HG03558 (cell line): ENCODE measurements around the gene DTNB.
A peak's percentile ranks its signal among the peaks of the same experiment; 100 is the strongest.

ENCODE experiments used
- ATAC-seq: cut with Tn5 transposase; IDR thresholded peaks from one replicate; pipeline ENCODE4 v1.9.1; 2021; ENCODE audit warnings: moderate number of reproducible peaks; ENCODE audit not compliant: unreplicated experiment; ENCODE audit errors: extremely low read depth

Gene DTNB

DNA sequence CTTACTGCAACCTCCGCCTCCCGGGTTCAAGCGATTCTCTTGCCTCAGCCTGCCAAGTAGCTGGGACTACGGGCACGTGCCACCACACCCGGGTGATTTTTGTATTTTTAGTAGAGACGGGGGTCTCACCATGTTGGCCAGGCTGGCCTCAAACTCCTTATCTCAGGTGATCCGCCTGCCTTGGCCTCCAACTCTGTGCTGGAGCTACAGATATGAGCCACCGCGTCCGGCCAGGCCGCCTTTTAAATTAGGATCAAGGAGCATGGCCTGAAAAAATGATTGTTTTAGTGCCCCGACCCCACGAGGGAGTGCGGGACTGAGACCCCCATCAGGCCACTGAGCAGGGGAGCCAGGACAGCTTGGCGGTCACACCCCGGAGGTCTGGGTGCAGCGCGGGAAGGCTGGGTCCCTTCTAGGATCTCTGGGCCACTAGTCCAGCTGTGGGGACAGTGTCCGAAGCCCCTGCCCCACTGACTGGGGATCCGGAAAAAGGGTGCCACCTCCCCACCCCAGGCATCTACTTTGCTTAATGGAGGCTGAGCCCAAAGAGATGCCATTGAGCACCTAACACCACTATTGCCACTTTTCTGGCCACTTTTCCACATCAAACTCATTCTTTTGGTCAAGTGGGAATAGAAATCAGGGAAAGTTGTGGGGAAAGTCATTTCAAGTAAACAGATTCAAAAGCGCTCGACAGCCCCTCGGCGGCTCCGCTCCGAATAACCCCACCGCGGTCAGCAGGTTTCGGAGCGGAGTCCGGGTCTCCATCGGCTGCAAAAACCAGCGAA lies 311.9 kb downstream of the DTNB start:
- no peak for ATAC-seq

DNA sequence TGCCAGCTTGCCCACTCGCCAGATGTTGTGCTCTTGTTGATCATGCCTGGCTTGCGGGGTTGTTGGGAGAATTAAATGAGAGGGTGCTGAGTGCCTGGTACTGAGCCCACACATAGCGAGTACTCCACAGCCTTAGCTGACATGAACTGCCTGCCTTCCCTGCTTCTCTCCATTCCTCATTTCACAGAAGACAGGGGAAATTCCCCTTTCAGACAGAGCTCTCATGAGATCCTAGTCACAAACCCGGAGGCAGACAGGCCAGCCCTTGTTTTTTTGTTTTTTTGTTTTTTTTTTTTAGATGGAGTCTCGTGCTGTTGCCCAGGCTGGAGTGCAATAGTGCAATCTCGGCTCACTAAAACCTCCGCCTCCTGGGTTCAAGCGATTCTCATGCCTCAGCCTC lies 314.5 kb downstream of the DTNB start:
- ATAC-seq = no peak

DNA sequence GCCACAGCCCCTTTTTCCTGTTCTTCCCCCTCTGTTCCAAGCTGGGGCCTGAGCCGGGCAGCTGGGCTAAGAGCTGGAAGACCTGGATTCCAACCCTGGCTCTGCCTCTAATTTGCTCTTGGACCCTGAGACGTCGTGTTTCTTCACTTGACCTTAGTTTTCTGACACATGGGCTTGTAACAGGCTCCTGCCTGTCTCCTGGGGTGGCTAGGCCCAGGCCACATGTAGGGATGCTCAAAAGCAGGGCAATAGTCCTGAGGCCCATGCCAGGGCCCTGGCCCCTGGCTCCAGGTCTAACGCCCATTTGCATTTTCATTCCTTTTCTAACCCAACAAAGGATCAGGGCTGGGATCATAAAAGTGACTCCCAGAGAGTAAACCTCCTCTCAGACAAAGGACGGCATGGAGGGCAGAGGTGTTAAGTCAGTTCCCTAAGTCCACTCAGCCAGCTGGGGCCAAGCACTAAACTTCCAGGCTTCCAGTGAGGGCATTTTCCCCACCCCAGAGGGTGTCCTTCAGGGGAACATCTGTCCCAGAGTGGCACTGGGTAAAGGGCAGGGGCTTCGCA lies 315.0 kb downstream of the DTNB start:
- ATAC-seq = no peak

DNA sequence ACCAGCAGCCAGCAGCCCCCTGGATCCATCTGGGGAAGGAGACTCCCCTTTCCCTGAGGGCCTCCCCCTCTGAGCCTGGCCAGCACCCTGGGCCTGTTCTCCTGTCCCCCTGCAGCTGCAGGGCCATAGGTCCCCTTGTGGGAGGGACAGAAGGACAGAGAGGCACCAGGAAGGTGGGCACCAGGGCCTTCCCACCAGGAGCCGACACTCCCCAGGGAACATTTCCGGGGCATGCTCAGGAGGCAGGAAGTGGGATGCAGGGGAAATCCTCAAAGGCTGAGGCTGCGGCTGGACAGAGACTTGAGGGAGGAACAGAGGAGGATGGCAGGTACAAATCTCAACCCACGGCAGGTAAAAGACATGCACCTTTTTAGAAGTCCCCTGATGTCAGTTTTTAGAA lies 317.3 kb downstream of the DTNB start:
- no peak for ATAC-seq

DNA sequence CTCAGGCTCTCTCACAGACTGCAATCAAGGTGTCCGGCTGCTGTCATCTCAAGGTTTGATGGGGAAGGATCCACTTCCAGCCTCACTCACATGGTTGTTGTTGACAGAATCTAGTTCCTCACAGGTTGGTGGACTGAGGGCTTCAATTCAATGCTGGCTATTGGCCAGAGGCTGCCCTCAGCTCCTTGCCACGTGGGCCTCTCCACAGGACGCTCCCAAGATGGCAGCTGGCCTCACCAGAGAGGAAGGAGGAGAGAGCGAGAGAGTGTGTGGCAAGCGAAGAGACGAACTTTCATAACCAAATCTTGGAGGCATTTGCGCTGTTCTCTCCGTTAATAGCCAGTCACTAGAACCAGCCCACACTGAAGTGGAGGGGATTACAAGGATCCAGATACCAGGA lies 318.1 kb downstream of the DTNB start:
- ATAC-seq = no peak

DNA sequence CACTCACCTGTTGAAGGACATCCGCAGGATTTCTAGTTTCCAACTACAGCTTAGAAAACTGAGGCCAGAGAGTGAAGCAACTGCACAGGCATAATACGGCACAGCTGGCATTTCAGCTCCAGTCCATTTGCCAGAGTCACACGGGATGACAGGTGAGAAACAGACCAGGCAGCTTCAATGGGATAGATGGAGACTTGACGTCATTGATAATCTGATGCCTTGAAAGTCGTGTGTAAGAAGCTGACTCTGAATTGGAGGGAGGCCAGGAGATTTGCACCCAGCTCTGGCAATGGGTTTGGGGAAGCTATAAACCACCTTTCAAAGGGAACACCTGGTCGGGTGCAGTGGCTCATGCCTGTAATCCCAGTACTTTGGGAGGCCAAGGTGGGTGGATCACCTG lies 319.3 kb downstream of the DTNB start:
- ATAC-seq = no peak

DNA sequence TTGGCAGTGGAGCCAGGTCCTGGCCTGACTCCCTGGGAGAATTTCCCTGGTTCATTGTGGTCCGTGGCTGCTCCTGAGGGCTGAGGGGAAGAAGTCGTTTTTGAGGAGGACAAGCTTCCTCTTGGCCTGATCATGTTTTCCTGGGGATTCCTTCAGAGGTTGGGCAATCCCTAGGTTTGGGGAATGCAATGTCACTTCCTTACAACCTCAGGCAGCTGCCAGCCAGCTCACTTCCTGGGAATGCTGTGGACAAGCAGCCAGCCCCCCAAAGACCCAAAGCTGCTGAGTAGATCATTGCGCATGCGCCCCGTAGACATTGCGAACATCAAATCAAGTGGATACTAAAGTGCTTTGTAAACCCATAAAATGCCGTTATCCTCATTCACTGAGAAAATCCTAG lies 324.0 kb downstream of the DTNB start:
- no peak for ATAC-seq

DNA sequence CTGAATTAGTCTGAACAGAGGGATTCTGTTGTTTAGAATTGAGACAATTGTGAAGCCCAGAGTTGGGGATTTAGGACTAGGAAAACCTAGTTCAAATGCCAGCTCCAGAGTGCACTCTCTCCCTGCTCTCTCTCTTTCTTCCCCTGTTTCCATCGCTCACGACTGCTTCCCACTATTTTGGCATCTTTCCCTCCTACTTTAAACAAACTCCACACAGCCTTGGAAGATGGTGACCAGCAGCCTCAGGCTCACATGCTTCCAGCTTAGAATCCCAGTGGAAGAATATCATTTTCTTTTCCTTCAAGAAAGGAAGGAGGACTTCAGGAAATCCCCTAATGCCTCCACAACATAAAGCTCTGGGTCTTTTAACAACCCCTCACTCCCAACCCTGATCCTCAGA lies 325.5 kb downstream of the DTNB start:
- ATAC-seq = no peak

DNA sequence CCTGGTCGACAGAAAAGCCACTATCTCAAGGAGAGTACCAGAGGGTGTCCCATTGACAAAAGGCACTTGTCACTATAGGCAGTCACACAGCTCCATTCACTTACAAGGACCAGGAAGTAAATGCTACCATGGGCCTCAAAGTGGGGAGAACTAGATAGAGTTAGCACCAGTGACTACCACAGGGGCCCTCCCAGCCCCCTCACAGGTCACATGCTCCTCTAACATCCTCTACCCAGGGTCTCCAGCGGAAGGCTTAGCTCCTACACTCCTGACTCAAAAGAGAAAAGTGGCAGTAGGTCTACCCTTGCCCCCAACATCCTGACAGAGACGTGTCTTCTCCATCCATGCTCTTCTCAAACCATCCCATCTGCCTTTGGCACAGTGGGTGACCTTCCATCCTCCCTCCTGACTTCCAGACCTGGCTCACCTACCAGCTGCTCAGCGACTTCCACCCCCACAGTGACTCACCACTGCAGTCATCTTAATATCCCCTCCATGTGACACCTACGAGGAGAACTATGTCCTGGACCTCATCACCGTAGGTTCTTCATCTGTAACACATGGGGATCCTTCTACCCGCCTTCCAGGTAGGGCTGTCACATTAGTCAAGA lies 326.1 kb downstream of the DTNB start:
- ATAC-seq = no peak

DNA sequence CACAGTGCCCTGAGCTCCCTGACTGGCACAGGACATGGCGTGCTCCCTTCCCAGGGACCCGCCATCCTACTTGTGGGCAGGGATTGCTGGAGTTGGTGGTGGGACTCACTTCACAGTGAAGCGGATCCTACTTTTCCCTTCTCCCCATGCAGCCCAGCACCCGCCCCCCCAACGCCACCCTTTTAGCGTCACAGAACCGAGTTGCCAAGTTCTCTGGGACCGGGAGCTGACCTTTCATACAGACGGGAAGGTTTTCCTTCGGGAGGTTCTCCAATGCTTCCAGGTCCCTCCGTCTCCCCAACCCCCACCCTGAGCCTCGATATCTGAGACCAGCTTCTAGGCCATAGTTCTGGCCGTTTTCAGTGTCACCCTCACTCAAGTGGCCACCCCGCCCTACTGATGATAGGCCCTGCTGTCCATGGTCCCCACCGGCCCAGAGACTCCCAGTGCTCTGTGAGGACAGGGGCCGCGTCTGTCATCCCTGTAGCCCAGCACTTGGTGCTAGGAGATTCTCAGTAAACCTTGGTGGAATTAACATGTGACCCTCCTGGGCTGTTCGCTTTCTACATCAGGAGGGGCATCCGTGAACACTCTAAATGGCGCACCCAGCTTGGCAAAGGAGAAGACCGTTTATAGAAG lies 330.1 kb downstream of the DTNB start:
- no peak for ATAC-seq

DNA sequence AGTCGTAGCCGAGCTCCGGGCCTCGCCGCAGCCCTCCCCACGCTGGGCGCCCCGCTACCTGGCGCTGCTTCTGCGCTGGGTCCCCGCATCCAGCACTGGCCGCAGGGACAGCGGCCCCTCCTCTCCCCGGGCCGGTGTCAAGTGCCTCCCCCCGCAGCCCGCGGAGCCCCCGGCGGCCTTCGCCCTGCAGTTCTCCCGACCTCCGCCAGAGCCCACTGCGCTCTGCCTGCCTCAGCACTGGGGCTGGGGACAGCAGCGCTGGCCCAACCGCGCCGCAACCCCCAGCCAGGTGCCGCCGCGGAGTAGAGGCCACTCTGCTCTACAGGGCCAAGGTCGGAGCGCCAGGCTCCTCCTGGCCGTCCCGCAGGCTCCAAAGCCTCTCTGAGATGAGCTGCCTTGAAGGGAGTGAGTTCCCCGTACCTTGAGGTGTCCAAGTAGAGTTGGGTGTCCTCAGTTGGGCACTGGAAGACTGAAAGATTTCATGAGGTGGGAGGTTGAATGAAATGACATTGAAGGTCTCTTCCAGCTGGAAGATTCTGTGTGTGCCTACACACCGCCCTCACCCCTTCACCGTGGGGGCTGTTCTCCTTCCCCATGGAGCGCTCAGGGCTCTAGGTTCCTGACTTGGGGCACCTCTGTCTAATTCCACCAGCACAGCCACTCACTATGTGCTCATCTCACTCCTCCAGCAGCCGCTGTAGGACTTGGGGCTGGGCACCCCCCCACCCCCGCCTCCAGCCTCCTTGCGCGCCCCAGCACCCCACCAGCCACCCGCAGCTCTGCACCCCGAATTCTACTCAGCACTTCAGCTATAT lies 330.8 kb downstream of the DTNB start:
- ATAC-seq = peak; percentile 56

DNA sequence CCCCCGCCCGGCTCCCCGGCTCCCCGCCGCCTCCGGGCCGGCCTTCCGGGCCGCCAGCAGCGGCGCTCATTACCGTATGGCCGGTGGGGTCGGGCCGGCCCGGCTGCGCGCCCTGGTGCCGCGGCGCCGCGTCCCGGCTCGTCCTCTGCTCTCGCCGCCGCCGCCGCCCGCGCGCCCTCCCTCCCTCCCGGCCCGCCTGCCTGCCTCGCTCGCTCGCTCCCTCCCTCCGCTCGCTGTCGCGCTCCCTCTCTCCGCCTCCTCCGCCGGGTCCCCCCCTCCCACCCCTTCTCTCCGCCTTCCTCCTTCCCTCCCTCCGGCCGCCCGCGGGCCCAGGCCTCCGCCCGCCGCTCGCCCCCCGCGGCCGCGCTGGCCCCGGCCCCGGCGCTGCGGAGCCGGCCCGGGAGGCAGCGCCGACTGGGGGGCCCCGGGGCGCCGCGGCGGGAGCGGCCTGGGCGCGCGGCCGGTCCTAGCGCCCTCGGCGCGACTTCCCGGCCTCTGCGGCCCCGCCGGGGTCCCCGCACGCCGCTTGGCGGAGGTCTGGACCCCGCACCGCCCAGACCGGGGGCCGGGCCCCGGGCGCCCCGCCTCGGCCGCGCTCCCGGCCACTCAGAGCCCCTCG lies 331.5 kb downstream of the DTNB start, which contains the start of gene DNMT3A:
Gene DNMT3A, minus strand, starts transcription at position 173 of the 619 bp plus-strand sequence. CDS start 27,941 bp downstream, outside the sequence.
- peak; percentile 11 for ATAC-seq

DNA sequence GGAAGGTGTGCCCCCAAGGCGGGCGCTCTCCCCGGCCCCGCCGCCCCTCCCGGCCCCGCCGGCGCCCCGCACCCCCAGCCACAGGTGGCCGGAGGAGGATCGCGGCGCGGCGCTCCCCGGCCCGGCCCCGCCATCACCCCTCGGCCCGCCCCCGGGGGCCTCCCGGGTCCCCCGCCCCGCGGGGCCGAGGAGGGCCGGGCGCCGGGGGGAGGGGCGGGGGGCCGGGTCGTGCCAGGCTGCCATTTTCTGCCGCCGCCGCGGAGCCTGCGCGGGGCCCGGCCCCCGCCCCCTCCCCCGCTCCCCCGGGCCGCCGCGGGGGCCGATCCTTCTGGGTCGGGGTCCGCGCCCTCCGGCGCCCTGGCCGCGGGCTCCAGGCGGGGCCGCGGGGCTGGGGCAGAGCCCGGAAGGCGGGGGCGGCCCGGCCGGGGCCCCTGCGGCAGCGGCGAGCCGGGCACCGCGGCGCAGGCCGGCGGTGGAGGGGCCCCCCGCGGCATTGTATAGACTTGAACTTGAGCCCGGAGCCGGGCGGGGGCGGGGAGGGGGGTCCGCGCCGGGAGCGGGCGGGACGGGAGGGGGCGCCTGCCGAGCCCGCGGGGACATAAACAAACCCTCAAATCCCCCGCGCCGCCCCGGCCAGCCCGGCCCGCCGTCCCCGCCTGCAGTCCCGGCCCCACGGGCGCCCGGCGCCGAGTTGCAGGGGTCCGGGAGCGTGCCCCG lies 332.2 kb downstream of the DTNB start:
- ATAC-seq = no peak

DNA sequence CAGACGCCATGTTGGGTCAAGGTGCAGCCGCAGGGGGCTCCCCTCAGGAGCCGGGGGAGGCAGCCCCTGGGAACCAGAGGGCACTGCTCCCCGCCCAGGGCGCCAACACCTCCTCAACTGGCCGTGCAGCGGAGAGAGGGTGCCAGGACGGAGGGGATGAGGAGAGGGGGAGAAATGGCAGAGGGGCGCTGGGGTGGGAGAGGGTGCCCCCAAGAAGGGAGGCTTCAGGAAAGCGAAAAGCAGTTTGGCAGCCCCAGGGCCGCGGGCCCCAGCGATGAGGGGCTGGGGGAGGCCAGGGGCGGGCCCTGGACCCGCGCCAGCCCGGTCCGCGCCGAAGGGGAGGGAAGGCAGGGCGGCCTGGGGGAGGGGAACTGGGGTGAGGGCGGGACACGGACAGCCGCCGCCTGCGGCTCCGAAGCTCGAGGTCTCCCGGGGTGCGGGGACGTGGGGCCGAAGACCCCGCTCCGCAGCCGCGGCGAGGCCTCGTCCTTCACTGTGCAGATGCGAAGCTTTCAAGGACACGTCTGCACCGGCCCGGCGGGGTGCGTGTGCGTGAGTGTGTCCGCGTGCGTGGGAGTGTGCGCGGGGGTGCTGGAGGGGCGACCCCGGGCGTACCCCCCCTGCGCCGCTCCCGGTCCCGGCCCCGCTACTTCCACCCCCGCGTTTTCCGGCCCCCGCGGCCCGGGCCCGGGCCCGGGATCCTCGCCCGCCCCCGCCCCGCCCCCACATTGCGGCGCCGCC lies 333.0 kb downstream of the DTNB start:
- no peak for ATAC-seq

DNA sequence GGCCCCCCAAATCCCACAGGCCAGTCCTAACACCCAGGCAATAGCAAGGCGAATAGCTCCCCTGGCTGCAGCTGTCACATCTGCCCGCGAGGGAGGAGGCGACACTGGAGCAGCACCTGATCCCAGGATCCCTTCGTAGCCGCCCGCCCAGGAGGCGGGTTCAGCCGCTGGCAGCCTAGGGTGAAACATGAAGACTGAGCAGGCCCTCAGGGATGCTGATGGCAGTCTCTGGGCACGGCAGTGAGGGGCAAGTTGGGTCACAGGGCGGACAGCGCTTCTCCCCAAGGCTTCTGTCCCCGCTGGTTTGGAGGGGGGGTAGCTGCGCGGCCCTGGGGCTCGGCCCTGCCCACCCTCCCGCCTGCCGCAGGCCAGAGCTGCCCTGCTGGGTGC lies 333.6 kb downstream of the DTNB start:
- ATAC-seq = no peak

DNA sequence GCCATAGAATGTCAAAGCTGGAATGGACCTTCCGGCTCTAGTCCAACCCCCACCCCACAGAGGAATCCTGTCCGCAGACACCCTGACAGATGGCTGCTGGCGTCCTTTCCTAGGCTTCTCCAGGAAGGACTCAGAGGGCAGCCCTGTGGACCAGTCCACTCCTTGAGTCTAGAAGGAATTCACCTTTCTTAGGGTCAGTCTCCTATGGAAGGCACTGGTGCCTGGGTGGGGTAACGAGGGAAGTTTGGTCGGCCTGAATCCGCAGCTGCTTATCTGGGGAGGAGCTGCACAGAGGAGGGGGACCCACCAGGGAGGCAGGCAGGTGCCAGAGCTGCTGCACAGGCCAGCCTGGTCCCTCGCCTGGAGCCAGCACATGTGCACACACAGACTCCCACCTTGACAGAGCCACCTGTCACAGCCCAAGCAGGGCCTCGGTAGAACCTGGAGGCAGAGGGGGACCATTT lies 334.1 kb downstream of the DTNB start:
- no peak for ATAC-seq

DNA sequence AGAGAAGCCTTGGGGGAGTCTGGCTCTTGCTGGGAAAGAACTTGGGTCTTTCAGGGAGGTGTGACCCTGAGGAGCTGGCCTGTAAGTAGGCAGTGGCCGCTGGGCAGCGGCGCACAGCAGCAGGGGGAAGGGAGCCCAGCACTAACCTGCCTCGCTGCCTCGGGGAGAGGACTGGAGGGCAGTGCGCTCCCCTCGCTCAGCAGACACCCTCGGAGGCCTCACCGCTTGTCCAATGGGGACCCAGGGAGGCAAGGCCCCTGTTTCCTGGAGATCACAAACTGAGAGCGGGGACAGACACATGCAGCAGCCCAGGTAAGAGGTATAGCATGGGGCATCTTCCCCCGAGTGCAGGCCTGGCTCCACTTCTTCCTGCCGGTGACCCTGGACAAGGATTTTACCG lies 335.0 kb downstream of the DTNB start:
- ATAC-seq = no peak

DNA sequence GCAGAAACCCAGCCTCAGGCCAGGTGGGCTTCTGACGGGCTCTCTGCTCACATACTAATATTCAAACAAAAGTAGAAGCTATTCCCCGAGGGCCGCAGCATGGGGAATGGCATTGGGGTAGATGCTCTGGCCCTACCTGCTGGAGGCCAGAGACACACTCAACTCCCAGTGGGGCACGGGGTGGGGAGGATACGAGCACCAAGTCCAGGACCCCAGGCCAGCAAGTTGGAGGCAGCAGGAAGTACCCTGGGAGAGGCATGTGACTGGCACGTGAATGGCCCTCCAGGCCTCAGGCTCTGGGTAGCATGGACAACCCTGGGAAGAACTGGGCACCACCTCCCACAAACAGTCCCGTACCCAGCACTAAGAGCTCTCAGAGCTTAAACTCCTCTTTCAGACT lies 335.5 kb downstream of the DTNB start:
- no peak for ATAC-seq

DNA sequence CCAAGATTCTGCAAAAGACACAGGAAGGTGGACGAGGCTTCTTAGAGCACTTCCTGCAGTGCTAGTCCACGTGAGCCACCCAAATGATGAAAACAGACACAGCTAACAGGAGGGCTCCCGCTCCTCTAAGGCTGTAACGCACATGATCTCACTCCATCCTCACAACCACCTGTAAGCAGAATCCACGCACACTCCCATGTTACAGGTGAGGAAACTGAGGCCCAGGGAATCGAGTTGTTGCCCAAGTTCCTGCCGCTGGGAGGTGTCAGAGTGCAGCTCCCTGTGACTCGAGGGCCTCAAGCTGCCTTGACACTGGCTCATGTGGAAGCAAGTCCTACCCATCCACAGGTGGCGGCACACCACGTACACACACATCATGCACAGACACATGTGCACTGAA lies 336.1 kb downstream of the DTNB start:
- ATAC-seq = no peak
